Measurements from ENCODE around the gene ECT2L.
"Not testable (repeated sequence)": the region's sequence is repeated elsewhere in the genome, so short reads cannot be mapped to it uniquely, and the experiment has no call there.

Gene ECT2L

DNA sequence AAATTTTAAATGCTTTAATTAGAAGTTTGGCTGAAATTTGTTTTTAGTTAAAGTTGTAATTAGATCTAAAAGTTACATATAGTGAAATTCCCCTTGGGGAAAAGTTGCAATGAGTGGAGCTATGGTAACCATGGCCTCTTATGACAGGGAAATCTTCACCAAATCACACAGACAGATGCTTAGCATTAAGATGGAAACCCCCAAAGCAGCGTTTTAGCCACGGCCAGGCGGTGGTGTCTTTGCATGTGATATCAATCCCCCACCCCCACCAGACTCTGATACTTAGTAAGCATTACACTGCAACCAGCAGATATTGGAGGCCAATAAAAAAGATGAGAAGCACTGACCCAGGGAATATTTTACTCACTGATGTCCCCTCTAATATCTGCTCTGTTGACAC is 116.4 kb downstream of the ECT2L start:
- TF ChIP-seq, protein P1, sequence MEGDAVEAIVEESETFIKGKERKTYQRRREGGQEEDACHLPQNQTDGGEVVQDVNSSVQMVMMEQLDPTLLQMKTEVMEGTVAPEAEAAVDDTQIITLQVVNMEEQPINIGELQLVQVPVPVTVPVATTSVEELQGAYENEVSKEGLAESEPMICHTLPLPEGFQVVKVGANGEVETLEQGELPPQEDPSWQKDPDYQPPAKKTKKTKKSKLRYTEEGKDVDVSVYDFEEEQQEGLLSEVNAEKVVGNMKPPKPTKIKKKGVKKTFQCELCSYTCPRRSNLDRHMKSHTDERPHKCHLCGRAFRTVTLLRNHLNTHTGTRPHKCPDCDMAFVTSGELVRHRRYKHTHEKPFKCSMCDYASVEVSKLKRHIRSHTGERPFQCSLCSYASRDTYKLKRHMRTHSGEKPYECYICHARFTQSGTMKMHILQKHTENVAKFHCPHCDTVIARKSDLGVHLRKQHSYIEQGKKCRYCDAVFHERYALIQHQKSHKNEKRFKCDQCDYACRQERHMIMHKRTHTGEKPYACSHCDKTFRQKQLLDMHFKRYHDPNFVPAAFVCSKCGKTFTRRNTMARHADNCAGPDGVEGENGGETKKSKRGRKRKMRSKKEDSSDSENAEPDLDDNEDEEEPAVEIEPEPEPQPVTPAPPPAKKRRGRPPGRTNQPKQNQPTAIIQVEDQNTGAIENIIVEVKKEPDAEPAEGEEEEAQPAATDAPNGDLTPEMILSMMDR (IDR thresholded peaks at IDR 0.05; ENCODE audit: low read depth, low read length): no peak
- no peak overlapping the region for H3K4me3 ChIP-seq (ENCODE audit: low read depth, low read length)

DNA sequence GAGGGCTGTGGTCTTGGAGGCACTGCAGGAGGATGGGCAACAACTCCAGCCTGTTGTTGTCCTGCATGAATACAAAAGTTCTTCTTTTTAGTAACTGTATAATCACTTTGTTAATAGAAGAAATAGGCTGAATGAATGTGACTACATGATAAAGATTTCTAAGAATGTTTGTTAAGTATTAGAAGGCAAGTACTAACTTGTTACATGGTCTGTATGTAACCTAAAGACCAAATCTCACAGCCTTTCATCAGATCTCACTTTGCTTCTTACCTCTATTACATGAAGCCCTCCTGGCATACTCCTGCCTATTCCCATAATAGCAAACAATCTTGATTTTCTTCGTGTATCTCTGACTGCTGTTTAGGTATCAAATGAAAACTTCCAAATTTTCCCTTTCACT is 118.8 kb downstream of the ECT2L start:
- H3K4me3 ChIP-seq (ENCODE audit: low read depth, low read length): no peak overlapping the region
- TF ChIP-seq, protein P1 (IDR thresholded peaks at IDR 0.05; ENCODE audit: low read depth, low read length): no peak

DNA sequence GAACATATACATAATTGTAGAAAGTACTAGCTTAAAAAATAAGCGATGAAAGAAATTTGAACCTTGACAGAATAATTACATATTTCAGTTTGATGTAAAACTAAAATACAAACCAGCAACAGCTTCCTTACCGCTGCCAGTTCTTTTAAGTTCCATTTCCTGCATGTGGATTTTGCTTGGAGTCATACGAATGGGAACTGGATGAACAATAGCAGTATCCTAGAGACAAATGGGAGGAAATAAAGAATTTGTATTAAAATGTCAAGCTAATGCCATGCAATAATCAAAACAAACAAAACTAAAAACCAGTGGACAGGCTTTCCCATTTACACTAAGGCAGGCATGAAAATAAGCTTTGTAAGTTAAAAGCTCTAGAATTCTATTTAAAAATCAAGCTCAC is 125.0 kb downstream of the ECT2L start:
- H3K4me3 ChIP-seq (ENCODE audit: low read depth, low read length): no peak overlapping the region
- TF ChIP-seq, protein P1 (IDR thresholded peaks at IDR 0.05; ENCODE audit: low read depth, low read length): no peak

DNA sequence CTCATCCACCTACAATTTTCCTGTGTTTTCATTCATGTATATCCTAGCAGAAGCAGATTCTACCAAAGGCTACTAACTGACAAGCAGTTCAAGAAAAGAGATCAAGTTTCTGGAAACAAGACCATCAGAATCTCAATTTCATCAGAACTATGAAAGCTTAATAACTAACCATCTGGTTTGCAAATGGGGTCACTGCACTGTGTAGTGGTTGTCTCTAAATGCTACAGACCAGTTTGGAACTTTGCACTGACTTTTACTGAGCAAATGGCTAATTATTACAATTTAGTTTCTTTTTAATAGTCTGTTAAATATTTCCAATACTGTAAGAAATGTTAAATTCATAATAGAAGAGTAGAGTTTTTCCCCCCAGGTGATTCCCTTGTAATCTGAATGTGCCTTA is 127.7 kb downstream of the ECT2L start:
- TF ChIP-seq, protein P1 (IDR thresholded peaks at IDR 0.05; ENCODE audit: low read depth, low read length): no peak
- no peak overlapping the region for H3K4me3 ChIP-seq (ENCODE audit: low read depth, low read length)

DNA sequence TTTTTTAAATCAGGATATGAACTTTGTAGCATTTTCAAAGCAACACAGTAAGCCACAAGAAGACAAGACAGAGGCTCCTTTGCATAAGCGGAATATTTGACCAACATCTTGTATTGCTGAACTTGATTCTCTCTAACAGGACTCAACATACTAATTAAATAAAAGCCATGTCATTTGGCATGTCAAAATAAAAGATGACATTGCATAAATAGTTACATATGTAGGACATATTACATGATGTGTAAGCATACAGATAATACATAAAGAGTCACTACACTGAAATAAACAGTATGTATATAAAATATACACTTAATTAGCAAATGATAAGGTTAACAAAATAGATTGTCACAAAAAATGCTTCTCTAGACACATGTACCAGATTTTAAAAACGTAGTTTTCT is 129.9 kb downstream of the ECT2L start:
- H3K4me3 ChIP-seq (ENCODE audit: low read depth, low read length): no peak overlapping the region
- TF ChIP-seq, protein P1 (IDR thresholded peaks at IDR 0.05; ENCODE audit: low read depth, low read length): no peak

DNA sequence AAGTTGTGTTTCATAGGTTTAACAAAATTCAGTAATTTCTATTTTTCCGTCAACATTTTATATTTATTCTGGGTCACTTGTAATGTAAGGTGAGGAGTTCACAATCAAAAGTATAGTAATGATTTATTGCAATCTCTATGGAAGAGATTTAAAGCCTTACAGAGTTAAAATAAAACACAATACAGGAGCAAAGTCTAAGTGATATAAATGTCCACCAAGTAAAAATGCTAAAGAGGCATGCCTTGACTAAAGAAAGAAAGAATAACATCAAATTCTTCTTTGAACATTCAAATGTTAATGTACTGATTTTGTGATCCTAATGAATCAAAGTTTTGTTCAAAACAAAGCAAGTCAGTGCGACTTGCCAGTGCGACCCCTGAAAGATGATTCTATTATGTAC is 130.7 kb downstream of the ECT2L start:
- TF ChIP-seq, protein P1 (IDR thresholded peaks at IDR 0.05; ENCODE audit: low read depth, low read length): no peak
- H3K4me3 ChIP-seq (ENCODE audit: low read depth, low read length): no peak overlapping the region

DNA sequence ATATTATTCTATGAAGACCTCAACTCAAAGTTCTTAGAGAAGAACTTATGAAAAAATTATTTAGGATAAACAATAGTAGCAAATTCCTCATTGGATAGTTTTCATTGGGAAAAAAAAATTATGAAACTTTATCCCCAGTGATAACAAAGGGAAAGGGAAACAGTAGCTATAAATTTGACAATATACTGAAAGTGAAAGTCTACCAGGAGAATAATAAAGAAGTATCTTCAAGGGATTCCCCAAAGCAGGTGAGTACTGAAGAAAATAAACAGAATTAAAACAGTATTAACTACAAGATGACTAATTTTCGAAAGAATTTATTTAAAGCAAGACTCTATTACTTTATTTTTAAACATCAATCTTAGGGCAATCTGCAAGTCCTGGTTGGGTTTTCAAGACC is 135.8 kb downstream of the ECT2L start:
- H3K4me3 ChIP-seq (ENCODE audit: low read depth, low read length): no peak overlapping the region
- TF ChIP-seq, protein P1 (IDR thresholded peaks at IDR 0.05; ENCODE audit: low read depth, low read length): no peak

DNA sequence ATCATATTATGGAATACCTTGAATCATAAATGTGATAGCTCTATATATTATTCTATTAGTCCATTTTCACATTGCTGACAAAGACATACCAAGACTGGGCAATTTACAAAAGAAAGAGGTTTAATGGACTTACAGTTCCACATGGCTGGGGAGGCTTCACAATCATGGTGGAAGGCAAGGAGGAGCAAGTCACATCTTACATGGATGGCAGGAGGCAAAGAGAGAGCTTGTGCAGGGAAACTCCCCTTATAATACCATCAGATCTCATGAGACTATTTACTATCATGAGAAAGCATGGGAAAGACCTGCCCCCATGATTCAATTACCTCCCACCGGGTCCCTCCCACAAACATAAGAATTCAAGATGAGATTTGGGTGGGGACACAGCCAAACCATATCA is 141.0 kb downstream of the ECT2L start:
- H3K4me3 ChIP-seq (ENCODE audit: low read depth, low read length): not testable (repeated sequence)
